ENCODE measurements around the gene RAB5A. TPM values are rescaled to one million over a fixed set of nuclear protein-coding genes. Genes with fewer than 3 reads are reported as not detected.
"Not testable (repeated sequence)": the region's sequence is repeated elsewhere in the genome, so short reads cannot be mapped to it uniquely, and the experiment has no call there.

RAB5A gene
- total RNA-seq, 2 experiments from 2014 or later, result 24.5 to 39.2 TPM

DNA sequence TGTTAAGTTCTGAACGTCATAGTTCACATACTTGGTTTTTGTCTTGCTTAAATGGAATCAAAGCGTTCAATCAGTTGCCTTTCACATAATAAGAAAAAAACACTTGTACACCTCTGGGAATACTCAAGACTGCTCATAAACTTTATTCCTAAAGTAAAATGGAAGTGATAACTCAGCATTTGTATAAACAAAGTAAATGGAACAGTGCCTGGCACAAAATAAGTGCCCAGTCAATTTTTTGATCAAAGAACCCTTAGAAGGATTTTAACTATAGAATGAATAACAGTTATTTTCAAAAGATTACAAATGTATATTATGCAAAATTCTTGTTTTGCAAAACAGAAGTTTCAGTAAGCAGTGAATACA is 1.3 kb downstream of the RAB5A start:
- peaks cover 32% of the 10 kb centered on the region for H3K36me3 ChIP-seq (ENCODE audit: insufficient read depth, low read length)
- H3K79me2 ChIP-seq (ENCODE audit: insufficient read depth, low read depth, low read length), result peaks cover 58% of the 10 kb centered on the region
- TSS peak; percentile 52 for BruUV-seq (replicated peaks)
- TF ChIP-seq EZH2phosphoT487 (IDR thresholded peaks at IDR 0.05; ENCODE audit: borderline replicate concordance, low read depth, low read length), result no peak
- TF ChIP-seq, protein P1, sequence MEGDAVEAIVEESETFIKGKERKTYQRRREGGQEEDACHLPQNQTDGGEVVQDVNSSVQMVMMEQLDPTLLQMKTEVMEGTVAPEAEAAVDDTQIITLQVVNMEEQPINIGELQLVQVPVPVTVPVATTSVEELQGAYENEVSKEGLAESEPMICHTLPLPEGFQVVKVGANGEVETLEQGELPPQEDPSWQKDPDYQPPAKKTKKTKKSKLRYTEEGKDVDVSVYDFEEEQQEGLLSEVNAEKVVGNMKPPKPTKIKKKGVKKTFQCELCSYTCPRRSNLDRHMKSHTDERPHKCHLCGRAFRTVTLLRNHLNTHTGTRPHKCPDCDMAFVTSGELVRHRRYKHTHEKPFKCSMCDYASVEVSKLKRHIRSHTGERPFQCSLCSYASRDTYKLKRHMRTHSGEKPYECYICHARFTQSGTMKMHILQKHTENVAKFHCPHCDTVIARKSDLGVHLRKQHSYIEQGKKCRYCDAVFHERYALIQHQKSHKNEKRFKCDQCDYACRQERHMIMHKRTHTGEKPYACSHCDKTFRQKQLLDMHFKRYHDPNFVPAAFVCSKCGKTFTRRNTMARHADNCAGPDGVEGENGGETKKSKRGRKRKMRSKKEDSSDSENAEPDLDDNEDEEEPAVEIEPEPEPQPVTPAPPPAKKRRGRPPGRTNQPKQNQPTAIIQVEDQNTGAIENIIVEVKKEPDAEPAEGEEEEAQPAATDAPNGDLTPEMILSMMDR (conservative IDR thresholded peaks at IDR 0.05; ENCODE audit: low read length), result no peak
- intact Hi-C loops (cut with micrococcal nuclease; ENCODE audit: unreplicated experiment), result loop anchor here (10.0 kb wide), 1 partner anchor 403 kb away; no protein-coding TSS in a partner anchor
- DNase-seq (ENCODE audit: low spot score), result no peak
- H3K4me1 ChIP-seq (ENCODE audit: insufficient read depth, low read length, poor library complexity, severe bottlenecking), result peaks cover 30% of the 10 kb centered on the region
- no peaks in the 10 kb centered on the region for H3K9me3 ChIP-seq (ENCODE audit: low read length)
- H2AFZ ChIP-seq (ENCODE audit: low read length), result no peak overlapping the region
- H4K20me1 ChIP-seq (ENCODE audit: insufficient read depth, low read length), result peaks cover 18% of the 10 kb centered on the region
- peak overlapping the region; percentile 91 for H3K4me3 ChIP-seq (ENCODE audit: low read depth, low read length, poor library complexity, severe bottlenecking)
- H3K4me2 ChIP-seq (ENCODE audit: low read length), result peak overlapping the region; percentile 97
- ChIA-PET CTCF (ENCODE audit: unreplicated experiment) (no interaction called here), POLR2A (interaction anchor here (0.6 to 1.7 kb wide), 9 partner anchors 19 to 280 kb away, joined by 3 to 10 read pairs (median 3); no protein-coding TSS in a partner anchor)
- no peaks in the 10 kb centered on the region for H3K9me2 ChIP-seq (ENCODE audit: insufficient read depth, low read length)
- peak overlapping the region; percentile 73 for H3K27ac ChIP-seq (ENCODE audit: low read depth, low read length, poor library complexity, severe bottlenecking)

DNA sequence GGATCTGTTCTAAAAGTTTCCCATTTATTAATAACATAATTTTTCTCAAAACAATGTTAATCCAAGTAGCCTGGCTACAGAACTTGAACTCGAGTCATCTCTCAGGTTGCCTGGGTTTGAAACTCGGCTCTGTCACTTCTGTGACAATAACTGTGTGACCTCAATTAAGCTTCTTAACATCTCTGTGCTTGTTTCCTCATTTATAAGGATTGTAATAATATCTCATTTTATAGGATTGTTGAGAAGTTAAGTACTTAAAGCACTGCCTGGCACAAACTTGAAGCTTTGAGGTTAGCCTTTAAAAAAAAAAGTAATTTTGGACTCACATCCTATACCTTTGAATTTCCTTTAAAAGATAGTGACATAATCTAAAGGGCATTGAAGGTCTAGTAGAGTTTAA is 3.4 kb downstream of the RAB5A start:
- no peak for TF ChIP-seq EZH2phosphoT487 (IDR thresholded peaks at IDR 0.05; ENCODE audit: borderline replicate concordance, low read depth, low read length)
- TF ChIP-seq, protein P1 (conservative IDR thresholded peaks at IDR 0.05; ENCODE audit: low read length), result no peak
- Histone ChIP-seq H3K36me3 (ENCODE audit: insufficient read depth, low read length) (peaks cover 53% of the 10 kb centered on the region), H3K4me2 (ENCODE audit: low read length) (0 out of 2 replicates have a peak overlapping the region, but pooled peaks have one; percentile 97), H3K9me2 (ENCODE audit: insufficient read depth, low read length) (no peaks in the 10 kb centered on the region), H2AFZ (ENCODE audit: low read length) (no peak overlapping the region), H3K4me1 (ENCODE audit: insufficient read depth, low read length, poor library complexity, severe bottlenecking) (peaks cover 30% of the 10 kb centered on the region), H3K4me3 (ENCODE audit: low read depth, low read length, poor library complexity, severe bottlenecking) (no peak overlapping the region), H3K27ac (ENCODE audit: low read depth, low read length, poor library complexity, severe bottlenecking) (no peak overlapping the region), H3K9me3 (ENCODE audit: low read length) (no peaks in the 10 kb centered on the region), H4K20me1 (ENCODE audit: insufficient read depth, low read length) (peaks cover 18% of the 10 kb centered on the region), H3K79me2 (ENCODE audit: insufficient read depth, low read depth, low read length) (peaks cover 78% of the 10 kb centered on the region)
- CTCF ChIA-PET (ENCODE audit: unreplicated experiment), result no interaction called here
- BruUV-seq (replicated peaks), result no TSS peak
- POLR2A ChIA-PET, result interaction anchor here (1.4 kb wide), 1 partner anchor 42 kb away, joined by 4 read pairs; no protein-coding TSS in a partner anchor
- intact Hi-C loops (cut with micrococcal nuclease; ENCODE audit: unreplicated experiment), result no loop called here
- DNase-seq (ENCODE audit: low spot score), result no peak

DNA sequence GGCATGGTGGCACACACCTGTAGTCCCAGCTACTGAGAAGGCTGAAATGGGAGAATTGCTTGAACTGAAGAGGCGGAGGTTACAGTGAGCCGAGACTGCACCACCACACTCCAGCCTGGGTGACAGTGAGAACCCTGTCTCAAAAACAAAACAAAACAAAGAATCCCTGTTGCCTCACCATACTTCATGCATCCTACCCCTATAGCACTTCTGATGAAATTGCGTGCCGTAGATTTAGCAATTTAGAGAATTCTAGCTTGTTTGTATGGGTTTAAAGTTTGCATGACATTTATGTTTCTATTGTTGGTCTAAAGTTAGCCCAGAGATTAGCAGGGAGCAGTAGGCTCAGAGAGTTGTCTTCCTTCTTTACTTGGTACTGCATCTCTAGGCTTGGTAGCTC is 7.8 kb downstream of the RAB5A start:
- intact Hi-C loops (cut with micrococcal nuclease; ENCODE audit: unreplicated experiment), result no loop called here
- no peak for DNase-seq (ENCODE audit: low spot score)
- TF ChIP-seq, protein P1 (conservative IDR thresholded peaks at IDR 0.05; ENCODE audit: low read length), result no peak
- no peak for TF ChIP-seq EZH2phosphoT487 (IDR thresholded peaks at IDR 0.05; ENCODE audit: borderline replicate concordance, low read depth, low read length)

DNA sequence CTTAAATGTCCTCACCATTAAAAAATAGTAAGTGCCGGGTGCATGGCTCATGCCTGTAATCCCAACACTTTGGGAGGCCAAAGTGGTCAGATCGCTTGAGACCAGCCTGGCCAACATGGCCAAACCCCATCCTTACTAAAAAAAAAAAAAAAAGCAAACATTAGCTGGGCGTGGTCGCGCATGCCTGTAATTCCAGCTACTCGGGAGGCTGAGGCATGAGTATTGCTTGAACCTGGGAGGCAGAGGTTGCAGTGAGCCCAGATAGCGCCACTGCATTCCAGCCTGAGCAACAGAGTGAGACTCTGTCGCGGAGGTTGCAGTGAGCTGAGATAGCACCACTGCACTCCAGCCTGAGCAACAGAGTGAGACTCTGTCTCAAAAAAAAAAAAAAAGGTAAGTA is 10.5 kb downstream of the RAB5A start:
- intact Hi-C loops (cut with micrococcal nuclease; ENCODE audit: unreplicated experiment); H3K9me2 ChIP-seq (ENCODE audit: insufficient read depth, low read length); H4K20me1 ChIP-seq (ENCODE audit: insufficient read depth, low read length); H3K27ac ChIP-seq (ENCODE audit: low read depth, low read length, poor library complexity, severe bottlenecking); CTCF ChIA-PET (ENCODE audit: unreplicated experiment); H3K9me3 ChIP-seq (ENCODE audit: low read length); DNase-seq (ENCODE audit: low spot score); H3K4me3 ChIP-seq (ENCODE audit: low read depth, low read length, poor library complexity, severe bottlenecking); H3K4me1 ChIP-seq (ENCODE audit: insufficient read depth, low read length, poor library complexity, severe bottlenecking); H2AFZ ChIP-seq (ENCODE audit: low read length); BruUV-seq (replicated peaks); H3K4me2 ChIP-seq (ENCODE audit: low read length): not testable (repeated sequence)
- peaks cover 73% of the 10 kb centered on the region; the same call in 1 of the 2 replicates for H3K79me2 ChIP-seq (ENCODE audit: insufficient read depth, low read depth, low read length)
- H3K36me3 ChIP-seq (ENCODE audit: insufficient read depth, low read length), result peaks cover 79% of the 10 kb centered on the region
- POLR2A ChIA-PET, result interaction anchor here (0.6 to 1.8 kb wide), 6 partner anchors 8 to 1600 kb away, joined by 3 to 5 read pairs (median 4); no protein-coding TSS in a partner anchor

More for the DNA sequence above, 7.8 kb downstream of the RAB5A start:
- no TSS peak for BruUV-seq (replicated peaks)
- peaks cover 4% of the 10 kb centered on the region for H3K4me1 ChIP-seq (ENCODE audit: insufficient read depth, low read length, poor library complexity, severe bottlenecking)
- POLR2A ChIA-PET, result interaction anchor here (0.7 to 1.7 kb wide), 3 partner anchors 9 to 229 kb away, joined by 3 to 5 read pairs (median 3); no protein-coding TSS in a partner anchor
- H3K9me3 ChIP-seq (ENCODE audit: low read length), result no peaks in the 10 kb centered on the region
- peaks cover 86% of the 10 kb centered on the region for H3K36me3 ChIP-seq (ENCODE audit: insufficient read depth, low read length)
- no peak overlapping the region for H3K4me2 ChIP-seq (ENCODE audit: low read length)
- H2AFZ ChIP-seq (ENCODE audit: low read length), result no peak overlapping the region
- H3K79me2 ChIP-seq (ENCODE audit: insufficient read depth, low read depth, low read length), result peaks cover 78% of the 10 kb centered on the region
- H3K27ac ChIP-seq (ENCODE audit: low read depth, low read length, poor library complexity, severe bottlenecking), result no peak overlapping the region
- H3K9me2 ChIP-seq (ENCODE audit: insufficient read depth, low read length), result no peaks in the 10 kb centered on the region
- H4K20me1 ChIP-seq (ENCODE audit: insufficient read depth, low read length), result no peaks in the 10 kb centered on the region
- CTCF ChIA-PET (ENCODE audit: unreplicated experiment), result no interaction called here
- no peak overlapping the region for H3K4me3 ChIP-seq (ENCODE audit: low read depth, low read length, poor library complexity, severe bottlenecking)
